Measurements from ENCODE around the gene GCHFR.

Gene GCHFR

GRCh38 chr15:40743921-40744814, 19.7 kb upstream of the GCHFR start:
- H3K27me3 Mint-ChIP-seq = no peaks in the 10 kb centered on the region
- peak overlapping the region; percentile 51 for H3K4me3 Mint-ChIP-seq
- peaks cover 27% of the 10 kb centered on the region for H3K36me3 Mint-ChIP-seq (ENCODE audit: insufficient read depth)
- H3K9me3 Mint-ChIP-seq = no peaks in the 10 kb centered on the region
- H3K4me1 Mint-ChIP-seq = peaks cover 29% of the 10 kb centered on the region
- H3K27ac Mint-ChIP-seq (ENCODE audit: low read depth) = peak overlapping the region; percentile 90
- DNase-seq (ENCODE audit: low spot score in 2 of 2) (peak; percentile 44 to 66), ATAC-seq (replicated peaks; ENCODE audit: extremely low read depth, poor library complexity, severe bottlenecking) (peak; percentile 97)

GRCh38 chr15:40744815-40745152, 19.1 kb upstream of the GCHFR start:
- Mint-ChIP-seq H3K27me3 (no peaks in the 10 kb centered on the region), H3K36me3 (ENCODE audit: insufficient read depth) (peaks cover 27% of the 10 kb centered on the region), H3K27ac (ENCODE audit: low read depth) (peak overlapping the region; percentile 90), H3K4me3 (no peak overlapping the region), H3K4me1 (peaks cover 29% of the 10 kb centered on the region), H3K9me3 (no peaks in the 10 kb centered on the region)
- DNase-seq (ENCODE audit: low spot score in 2 of 2) = no peak
- ATAC-seq (replicated peaks; ENCODE audit: extremely low read depth, poor library complexity, severe bottlenecking) = no peak

GRCh38 chr15:40746916-40747418, 16.9 kb upstream of the GCHFR start:
- H3K9me3 Mint-ChIP-seq = no peaks in the 10 kb centered on the region
- H3K4me1 Mint-ChIP-seq = peaks cover 29% of the 10 kb centered on the region
- DNase-seq (ENCODE audit: low spot score in 2 of 2) (no peak), ATAC-seq (replicated peaks; ENCODE audit: extremely low read depth, poor library complexity, severe bottlenecking) (no peak)
- H3K27ac Mint-ChIP-seq (ENCODE audit: low read depth) = no peak overlapping the region
- H3K4me3 Mint-ChIP-seq = no peak overlapping the region
- peaks cover 35% of the 10 kb centered on the region for H3K36me3 Mint-ChIP-seq (ENCODE audit: insufficient read depth)
- H3K27me3 Mint-ChIP-seq = no peaks in the 10 kb centered on the region

- H3K27me3 Mint-ChIP-seq = no peaks in the 10 kb centered on the region
- H3K36me3 Mint-ChIP-seq (ENCODE audit: insufficient read depth) = peaks cover 40% of the 10 kb centered on the region
- no peak overlapping the region for H3K27ac Mint-ChIP-seq (ENCODE audit: low read depth)
- no peak for ATAC-seq (replicated peaks; ENCODE audit: extremely low read depth, poor library complexity, severe bottlenecking)
- no peaks in the 10 kb centered on the region for H3K9me3 Mint-ChIP-seq
- DNase-seq (ENCODE audit: low spot score in 2 of 2) = no peak
- peaks cover 33% of the 10 kb centered on the region for H3K4me1 Mint-ChIP-seq
- H3K4me3 Mint-ChIP-seq = no peak overlapping the region
Measured at GRCh38 chr15:40747685-40748631, 15.9 kb upstream of the GCHFR start.

- H3K9me3 Mint-ChIP-seq = no peaks in the 10 kb centered on the region
- no peak for ATAC-seq (replicated peaks; ENCODE audit: extremely low read depth, poor library complexity, severe bottlenecking)
- H3K27me3 Mint-ChIP-seq = no peaks in the 10 kb centered on the region
- no peak overlapping the region for H3K27ac Mint-ChIP-seq (ENCODE audit: low read depth)
- DNase-seq (ENCODE audit: low spot score in 2 of 2) = no peak
- peaks cover 34% of the 10 kb centered on the region for H3K4me1 Mint-ChIP-seq
- H3K4me3 Mint-ChIP-seq = no peak overlapping the region
- H3K36me3 Mint-ChIP-seq (ENCODE audit: insufficient read depth) = peaks cover 43% of the 10 kb centered on the region
Measured at GRCh38 chr15:40749151-40749630, 14.7 kb upstream of the GCHFR start.

GRCh38 chr15:40750885-40751284, 13.0 kb upstream of the GCHFR start:
- ATAC-seq (replicated peaks; ENCODE audit: extremely low read depth, poor library complexity, severe bottlenecking) = no peak
- Mint-ChIP-seq H3K9me3 (no peaks in the 10 kb centered on the region), H3K36me3 (ENCODE audit: insufficient read depth) (peaks cover 46% of the 10 kb centered on the region), H3K27ac (ENCODE audit: low read depth) (no peak overlapping the region), H3K4me3 (no peak overlapping the region), H3K4me1 (peaks cover 30% of the 10 kb centered on the region), H3K27me3 (no peaks in the 10 kb centered on the region)
- DNase-seq (ENCODE audit: low spot score in 2 of 2) = no peak

- H3K4me1 Mint-ChIP-seq = peaks cover 29% of the 10 kb centered on the region
- H3K4me3 Mint-ChIP-seq = no peak overlapping the region
- H3K9me3 Mint-ChIP-seq = no peaks in the 10 kb centered on the region
- H3K27me3 Mint-ChIP-seq = no peaks in the 10 kb centered on the region
- H3K27ac Mint-ChIP-seq (ENCODE audit: low read depth) = peak overlapping the region; percentile 100
- ATAC-seq (replicated peaks; ENCODE audit: extremely low read depth, poor library complexity, severe bottlenecking) = no peak
- peaks cover 46% of the 10 kb centered on the region for H3K36me3 Mint-ChIP-seq (ENCODE audit: insufficient read depth)
- no peak for DNase-seq (ENCODE audit: low spot score in 2 of 2)
Measured at GRCh38 chr15:40751745-40752144, 12.1 kb upstream of the GCHFR start.

- peak overlapping the region; percentile 100 for H3K27ac Mint-ChIP-seq (ENCODE audit: low read depth)
- no peaks in the 10 kb centered on the region for H3K27me3 Mint-ChIP-seq
- peak overlapping the region; percentile 94 for H3K4me3 Mint-ChIP-seq
- H3K9me3 Mint-ChIP-seq = no peaks in the 10 kb centered on the region
- H3K36me3 Mint-ChIP-seq (ENCODE audit: insufficient read depth) = peaks cover 33% of the 10 kb centered on the region
- DNase-seq (ENCODE audit: low spot score in 2 of 2) (no peak), ATAC-seq (replicated peaks; ENCODE audit: extremely low read depth, poor library complexity, severe bottlenecking) (peak; percentile 22)
- peaks cover 29% of the 10 kb centered on the region for H3K4me1 Mint-ChIP-seq
Measured at GRCh38 chr15:40754574-40754882, 9.3 kb upstream of the GCHFR start.

GRCh38 chr15:40754883-40755811, 8.7 kb upstream of the GCHFR start, which contains the start of gene RMDN3:
TSS of gene RMDN3 (minus strand) at chr15:40755254. CDS start at chr15:40754783, 471 bp downstream.
- Mint-ChIP-seq H3K27ac (ENCODE audit: low read depth) (peak within 1 kb of the TSS; percentile 100), H3K9me3 (no peaks in the 10 kb centered on the region), H3K27me3 (no peaks in the 10 kb centered on the region), H3K4me1 (peaks cover 29% of the 10 kb centered on the region), H3K4me3 (peak within 1 kb of the TSS; percentile 94), H3K36me3 (ENCODE audit: insufficient read depth) (peaks cover 28% of the 10 kb centered on the region)
- DNase-seq (ENCODE audit: low spot score in 2 of 2) (peak; percentile 82 to 86), ATAC-seq (replicated peaks; ENCODE audit: extremely low read depth, poor library complexity, severe bottlenecking) (peak; percentile 80)

- Mint-ChIP-seq H3K4me1 (peaks cover 29% of the 10 kb centered on the region), H3K9me3 (no peaks in the 10 kb centered on the region), H3K27ac (ENCODE audit: low read depth) (peak overlapping the region; percentile 100), H3K27me3 (no peaks in the 10 kb centered on the region), H3K36me3 (ENCODE audit: insufficient read depth) (peaks cover 24% of the 10 kb centered on the region), H3K4me3 (peak overlapping the region; percentile 94)
- DNase-seq (ENCODE audit: low spot score in 2 of 2) (no peak), ATAC-seq (replicated peaks; ENCODE audit: extremely low read depth, poor library complexity, severe bottlenecking) (no peak)
Measured at GRCh38 chr15:40755812-40756208, 8.1 kb upstream of the GCHFR start.

- H3K4me1 Mint-ChIP-seq = peaks cover 29% of the 10 kb centered on the region
- ATAC-seq (replicated peaks; ENCODE audit: extremely low read depth, poor library complexity, severe bottlenecking) = no peak
- DNase-seq (ENCODE audit: low spot score in 2 of 2) = no peak
- H3K27ac Mint-ChIP-seq (ENCODE audit: low read depth) = peak overlapping the region; percentile 57
- H3K4me3 Mint-ChIP-seq = peak overlapping the region; percentile 36
- H3K36me3 Mint-ChIP-seq (ENCODE audit: insufficient read depth) = peaks cover 18% of the 10 kb centered on the region
- H3K27me3 Mint-ChIP-seq = no peaks in the 10 kb centered on the region
- no peaks in the 10 kb centered on the region for H3K9me3 Mint-ChIP-seq
Measured at GRCh38 chr15:40756938-40757337, 6.9 kb upstream of the GCHFR start.

- DNase-seq (ENCODE audit: low spot score in 2 of 2) = no peak
- Mint-ChIP-seq H3K27me3 (no peaks in the 10 kb centered on the region), H3K27ac (ENCODE audit: low read depth) (no peak overlapping the region), H3K36me3 (ENCODE audit: insufficient read depth) (peaks cover 10% of the 10 kb centered on the region), H3K4me3 (no peak overlapping the region), H3K4me1 (peaks cover 15% of the 10 kb centered on the region), H3K9me3 (no peaks in the 10 kb centered on the region)
- ATAC-seq (replicated peaks; ENCODE audit: extremely low read depth, poor library complexity, severe bottlenecking) = no peak
Measured at GRCh38 chr15:40759961-40760360, 3.9 kb upstream of the GCHFR start.

Measured in central memory CD8-positive, alpha-beta T cell (primary cell).